22Rv1 (cell line): ENCODE data around the gene CBLC.

Experiments
- ZFX ChIP-seq: fragments of 450-650 bp; IDR thresholded peaks from 2 replicates; pipeline ENCODE4 v1.6.1; 2017; ENCODE audit warnings: antibody characterized with exemption, borderline replicate concordance
- TF ChIP-seq, protein P1 (sequence below): fragments of 450-650 bp; IDR thresholded peaks from 2 replicates; pipeline ENCODE4 v1.5.1; 2017; ENCODE audit warnings: mild to moderate bottlenecking

GRCh38 chr19:44839276-44839675, 61.6 kb downstream of the CBLC start:
- TF ChIP-seq, protein P1, sequence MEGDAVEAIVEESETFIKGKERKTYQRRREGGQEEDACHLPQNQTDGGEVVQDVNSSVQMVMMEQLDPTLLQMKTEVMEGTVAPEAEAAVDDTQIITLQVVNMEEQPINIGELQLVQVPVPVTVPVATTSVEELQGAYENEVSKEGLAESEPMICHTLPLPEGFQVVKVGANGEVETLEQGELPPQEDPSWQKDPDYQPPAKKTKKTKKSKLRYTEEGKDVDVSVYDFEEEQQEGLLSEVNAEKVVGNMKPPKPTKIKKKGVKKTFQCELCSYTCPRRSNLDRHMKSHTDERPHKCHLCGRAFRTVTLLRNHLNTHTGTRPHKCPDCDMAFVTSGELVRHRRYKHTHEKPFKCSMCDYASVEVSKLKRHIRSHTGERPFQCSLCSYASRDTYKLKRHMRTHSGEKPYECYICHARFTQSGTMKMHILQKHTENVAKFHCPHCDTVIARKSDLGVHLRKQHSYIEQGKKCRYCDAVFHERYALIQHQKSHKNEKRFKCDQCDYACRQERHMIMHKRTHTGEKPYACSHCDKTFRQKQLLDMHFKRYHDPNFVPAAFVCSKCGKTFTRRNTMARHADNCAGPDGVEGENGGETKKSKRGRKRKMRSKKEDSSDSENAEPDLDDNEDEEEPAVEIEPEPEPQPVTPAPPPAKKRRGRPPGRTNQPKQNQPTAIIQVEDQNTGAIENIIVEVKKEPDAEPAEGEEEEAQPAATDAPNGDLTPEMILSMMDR: no peak
- TF ChIP-seq ZFX: no peak
